Measurements from ENCODE around the gene CHMP4A.

CHMP4A gene

GRCh38 chr14:24258548-24259265 is 45.4 kb upstream of the CHMP4A start:
- H3K36me3 ChIP-seq (ENCODE audit: control insufficient read depth in 4 of 4, insufficient read depth in 4 of 4, low read length in 3 of 4) = peaks cover 0 to 4% (median 0%) of the 10 kb centered on the region in 4 experiments
- no peaks in the 10 kb centered on the region for H3K9me3 ChIP-seq (ENCODE audit: control extremely low read depth in 1 of 5, control insufficient read depth in 4 of 5, insufficient read depth in 2 of 5, low read depth in 1 of 5, low read length in 4 of 5)
- H3K4me3 ChIP-seq (ENCODE audit: control insufficient read depth in 1 of 7, extremely low read depth in 1 of 7, insufficient read depth in 4 of 7, low read depth in 2 of 7, low read length in 6 of 7) = no peak overlapping the region
- POLR2A ChIA-PET = no interaction called here
- CTCF ChIA-PET = interaction anchor here (1.0 to 3.6 kb wide), 4 partner anchors 12 to 46 kb away, joined by 3 to 12 read pairs (median 6); no protein-coding TSS in a partner anchor
- no peak overlapping the region for H3K27ac ChIP-seq (ENCODE audit: insufficient read depth in 1 of 2, low read depth in 1 of 2, low read length in 2 of 2, poor library complexity in 1 of 2, severe bottlenecking in 2 of 2)
- DNase-seq = no peak
- 99% methylated on average over 17 of the region's 18 CpGs for WGBS (ENCODE audit: insufficient coverage)
- H3K27me3 ChIP-seq (replicated peaks in 2 of 5; ENCODE audit: control insufficient read depth in 4 of 5, insufficient read depth in 5 of 5, low read length in 4 of 5) = no peaks in the 10 kb centered on the region
- no peaks in the 10 kb centered on the region for H3K4me1 ChIP-seq (ENCODE audit: control extremely low read depth in 1 of 4, control insufficient read depth in 4 of 4, insufficient read depth in 4 of 4, low read length in 3 of 4)

- Histone ChIP-seq H3K9me3 (ENCODE audit: control extremely low read depth in 1 of 5, control insufficient read depth in 4 of 5, insufficient read depth in 2 of 5, low read depth in 1 of 5, low read length in 4 of 5) (no peaks in the 10 kb centered on the region), H3K4me3 (ENCODE audit: control insufficient read depth in 1 of 7, extremely low read depth in 1 of 7, insufficient read depth in 4 of 7, low read depth in 2 of 7, low read length in 6 of 7) (no peak overlapping the region), H3K4me1 (ENCODE audit: control extremely low read depth in 1 of 4, control insufficient read depth in 4 of 4, insufficient read depth in 4 of 4, low read length in 3 of 4) (no peaks in the 10 kb centered on the region), H3K27me3 (replicated peaks in 2 of 5; ENCODE audit: control insufficient read depth in 4 of 5, insufficient read depth in 5 of 5, low read length in 4 of 5) (no peaks in the 10 kb centered on the region), H3K36me3 (ENCODE audit: control insufficient read depth in 4 of 4, insufficient read depth in 4 of 4, low read length in 3 of 4) (peaks cover 0 to 4% (median 0%) of the 10 kb centered on the region in 4 experiments), H3K27ac (ENCODE audit: insufficient read depth in 1 of 2, low read depth in 1 of 2, low read length in 2 of 2, poor library complexity in 1 of 2, severe bottlenecking in 2 of 2) (no peak overlapping the region)
- ChIA-PET POLR2A (no interaction called here), CTCF (interaction anchor here (0.9 to 3.6 kb wide), 5 partner anchors 9 to 46 kb away, joined by 3 to 12 read pairs (median 3); no protein-coding TSS in a partner anchor)
- DNase-seq = no peak
- 95% methylated on average over 9 of the region's 9 CpGs for WGBS (ENCODE audit: insufficient coverage)
Observed at GRCh38 chr14:24258119-24258518, 44.8 kb upstream of the CHMP4A start.

- no peak for DNase-seq
- Histone ChIP-seq H3K4me3 (ENCODE audit: control insufficient read depth in 1 of 7, extremely low read depth in 1 of 7, insufficient read depth in 4 of 7, low read depth in 2 of 7, low read length in 6 of 7) (no peak overlapping the region), H3K27me3 (replicated peaks in 2 of 5; ENCODE audit: control insufficient read depth in 4 of 5, insufficient read depth in 5 of 5, low read length in 4 of 5) (no peaks in the 10 kb centered on the region), H3K9me3 (ENCODE audit: control extremely low read depth in 1 of 5, control insufficient read depth in 4 of 5, insufficient read depth in 2 of 5, low read depth in 1 of 5, low read length in 4 of 5) (no peaks in the 10 kb centered on the region), H3K4me1 (ENCODE audit: control extremely low read depth in 1 of 4, control insufficient read depth in 4 of 4, insufficient read depth in 4 of 4, low read length in 3 of 4) (no peaks in the 10 kb centered on the region), H3K36me3 (ENCODE audit: control insufficient read depth in 4 of 4, insufficient read depth in 4 of 4, low read length in 3 of 4) (peaks cover 0 to 4% (median 0%) of the 10 kb centered on the region in 4 experiments), H3K27ac (ENCODE audit: insufficient read depth in 1 of 2, low read depth in 1 of 2, low read length in 2 of 2, poor library complexity in 1 of 2, severe bottlenecking in 2 of 2) (no peak overlapping the region)
- 100% methylated on average over 1 of the region's 4 CpGs for WGBS (ENCODE audit: insufficient coverage)
- POLR2A ChIA-PET = interaction anchor here (1.1 kb wide), 1 partner anchor 41 kb away, joined by 3 read pairs; the partner anchor contains the start of gene MDP1
- CTCF ChIA-PET = interaction anchor here (0.6 to 3.6 kb wide), 6 partner anchors 10 to 133 kb away, joined by 3 to 12 read pairs (median 10); partner anchors contain the start of genes MDP1 and TINF2
Observed at GRCh38 chr14:24256960-24257359, 43.7 kb upstream of the CHMP4A start.

- no peaks in the 10 kb centered on the region for H3K4me1 ChIP-seq (ENCODE audit: control extremely low read depth in 1 of 4, control insufficient read depth in 4 of 4, insufficient read depth in 4 of 4, low read length in 3 of 4)
- ChIA-PET POLR2A (interaction anchor here (1.1 kb wide), 2 partner anchors 18 to 40 kb away, joined by 3 to 4 read pairs; partner anchors contain the start of gene MDP1), CTCF (interaction anchor here (0.6 to 3.6 kb wide), 7 partner anchors 9 to 133 kb away, joined by 3 to 12 read pairs (median 4); partner anchors contain the start of genes MDP1 and TINF2)
- DNase-seq = peak in 2 of 3 donors; percentile 23 to 58
- no peaks in the 10 kb centered on the region for H3K27me3 ChIP-seq (replicated peaks in 2 of 5; ENCODE audit: control insufficient read depth in 4 of 5, insufficient read depth in 5 of 5, low read length in 4 of 5)
- no peak overlapping the region for H3K4me3 ChIP-seq (ENCODE audit: control insufficient read depth in 1 of 7, extremely low read depth in 1 of 7, insufficient read depth in 4 of 7, low read depth in 2 of 7, low read length in 6 of 7)
- H3K9me3 ChIP-seq (ENCODE audit: control extremely low read depth in 1 of 5, control insufficient read depth in 4 of 5, insufficient read depth in 2 of 5, low read depth in 1 of 5, low read length in 4 of 5) = no peaks in the 10 kb centered on the region
- WGBS (ENCODE audit: insufficient coverage) = 99% methylated on average over 7 of the region's 12 CpGs
- H3K27ac ChIP-seq (ENCODE audit: insufficient read depth in 1 of 2, low read depth in 1 of 2, low read length in 2 of 2, poor library complexity in 1 of 2, severe bottlenecking in 2 of 2) = no peak overlapping the region
- H3K36me3 ChIP-seq (ENCODE audit: control insufficient read depth in 4 of 4, insufficient read depth in 4 of 4, low read length in 3 of 4) = peaks cover 0 to 4% (median 0%) of the 10 kb centered on the region in 4 experiments
Observed at GRCh38 chr14:24255931-24256711, 42.8 kb upstream of the CHMP4A start.

- 95% methylated on average over 5 of the region's 8 CpGs for WGBS (ENCODE audit: insufficient coverage)
- H3K4me3 ChIP-seq (ENCODE audit: control insufficient read depth in 1 of 7, extremely low read depth in 1 of 7, insufficient read depth in 4 of 7, low read depth in 2 of 7, low read length in 6 of 7) = no peak overlapping the region
Observed at GRCh38 chr14:24255438-24255837, 42.1 kb upstream of the CHMP4A start.

GRCh38 chr14:24254630-24255392 is 41.5 kb upstream of the CHMP4A start:
- ChIA-PET POLR2A (no interaction called here), CTCF (interaction anchor here (0.5 to 4.8 kb wide), 9 partner anchors 8 to 713 kb away, joined by 3 to 27 read pairs (median 6); partner anchors contain the start of genes MDP1, RABGGTA and TINF2)
- DNase-seq = no peak
- Histone ChIP-seq H3K4me3 (ENCODE audit: control insufficient read depth in 1 of 7, extremely low read depth in 1 of 7, insufficient read depth in 4 of 7, low read depth in 2 of 7, low read length in 6 of 7) (no peak overlapping the region), H3K27me3 (replicated peaks in 2 of 5; ENCODE audit: control insufficient read depth in 4 of 5, insufficient read depth in 5 of 5, low read length in 4 of 5) (no peaks in the 10 kb centered on the region), H3K9me3 (ENCODE audit: control extremely low read depth in 1 of 5, control insufficient read depth in 4 of 5, insufficient read depth in 2 of 5, low read depth in 1 of 5, low read length in 4 of 5) (no peaks in the 10 kb centered on the region), H3K27ac (ENCODE audit: insufficient read depth in 1 of 2, low read depth in 1 of 2, low read length in 2 of 2, poor library complexity in 1 of 2, severe bottlenecking in 2 of 2) (no peak overlapping the region), H3K36me3 (ENCODE audit: control insufficient read depth in 4 of 4, insufficient read depth in 4 of 4, low read length in 3 of 4) (peaks cover 0 to 4% (median 0%) of the 10 kb centered on the region in 4 experiments), H3K4me1 (ENCODE audit: control extremely low read depth in 1 of 4, control insufficient read depth in 4 of 4, insufficient read depth in 4 of 4, low read length in 3 of 4) (no peaks in the 10 kb centered on the region)
- 96% methylated on average over 19 of the region's 19 CpGs for WGBS (ENCODE audit: insufficient coverage)

More at GRCh38 chr14:24255438-24255837, 42.1 kb upstream of the CHMP4A start:
- CTCF ChIA-PET = interaction anchor here (0.5 to 3.6 kb wide), 8 partner anchors 8 to 713 kb away, joined by 3 to 12 read pairs (median 5); partner anchors contain the start of genes MDP1 and TINF2
- Histone ChIP-seq H3K36me3 (ENCODE audit: control insufficient read depth in 4 of 4, insufficient read depth in 4 of 4, low read length in 3 of 4) (peaks cover 0 to 4% (median 0%) of the 10 kb centered on the region in 4 experiments), H3K27me3 (replicated peaks in 2 of 5; ENCODE audit: control insufficient read depth in 4 of 5, insufficient read depth in 5 of 5, low read length in 4 of 5) (no peaks in the 10 kb centered on the region), H3K27ac (ENCODE audit: insufficient read depth in 1 of 2, low read depth in 1 of 2, low read length in 2 of 2, poor library complexity in 1 of 2, severe bottlenecking in 2 of 2) (no peak overlapping the region), H3K4me1 (ENCODE audit: control extremely low read depth in 1 of 4, control insufficient read depth in 4 of 4, insufficient read depth in 4 of 4, low read length in 3 of 4) (no peaks in the 10 kb centered on the region), H3K9me3 (ENCODE audit: control extremely low read depth in 1 of 5, control insufficient read depth in 4 of 5, insufficient read depth in 2 of 5, low read depth in 1 of 5, low read length in 4 of 5) (no peaks in the 10 kb centered on the region)
- no peak for DNase-seq
- POLR2A ChIA-PET = interaction anchor here (1.1 kb wide), 1 partner anchor 17 kb away, joined by 4 read pairs; no protein-coding TSS in a partner anchor

Data from common myeloid progenitor, CD34-positive (primary cell).